Calu3 (cell line): Measurements from ENCODE around the gene TMEM201. TPM values are rescaled to one million over a fixed set of nuclear protein-coding genes. Genes with fewer than 3 reads are reported as not detected.

Experiments
- BruUV-seq: library from RNA; stranded (reverse); fragments of 400-500 nt; replicated peaks from 2 replicates; lab custom pipeline; 2021; lab: Mats Ljungman, UMichigan
- CTCF ChIA-PET: fragments of 300-600 bp; sonication (Branson Sonifier 250); formaldehyde crosslinking; loops from one replicate; lab custom pipeline; 2022; ENCODE audit warnings: antibody characterized with exemption; lab: Charles Lee
- DNase-seq: peaks from one replicate; pipeline ENCODE4 v3.0.0; 2022
- H3K27ac Mint-ChIP-seq: one replicate; pipeline ENCODE4 v1.8.0; 2022; ENCODE audit warnings: mixed read lengths; ENCODE audit not compliant: unreplicated experiment
- H3K27me3 Mint-ChIP-seq: one replicate; pipeline ENCODE4 v1.8.0; 2022; ENCODE audit warnings: mixed read lengths; ENCODE audit not compliant: unreplicated experiment
- H3K36me3 Mint-ChIP-seq: one replicate; pipeline ENCODE4 v1.8.0; 2022; ENCODE audit warnings: mild to moderate bottlenecking, moderate library complexity, mixed read lengths; ENCODE audit not compliant: insufficient read depth, unreplicated experiment
- H3K4me1 Mint-ChIP-seq: one replicate; pipeline ENCODE4 v1.8.0; 2022; ENCODE audit warnings: mild to moderate bottlenecking, low read depth, mixed read lengths; ENCODE audit not compliant: unreplicated experiment
- H3K4me3 Mint-ChIP-seq: one replicate; pipeline ENCODE4 v1.8.0; 2022; ENCODE audit warnings: mild to moderate bottlenecking, low read depth, moderate library complexity, mixed read lengths; ENCODE audit not compliant: unreplicated experiment
- H3K9me3 Mint-ChIP-seq: one replicate; pipeline ENCODE4 v1.8.0; 2022; ENCODE audit warnings: low read depth, mixed read lengths; ENCODE audit not compliant: unreplicated experiment
- CTCF ChIP-seq: fragments of 200-600 bp; IDR thresholded peaks from one replicate; pipeline ENCODE4 v1.8.0; 2022; ENCODE audit warnings: antibody characterized with exemption; ENCODE audit not compliant: unreplicated experiment
- intact Hi-C: fragments of 100-400 bp; cut with micrococcal nuclease; formaldehyde crosslinking; loops from one replicate; pipeline ENCODE4 v1.10.0; 2022; ENCODE audit not compliant: unreplicated experiment
- total RNA-seq: library from RNA; stranded (reverse); gene quantifications from 2 replicates; pipeline ENCODE4 v1.2.3, GENCODE V29; 2022

TMEM201 gene
- total RNA-seq, 1 experiment from 2014 or later, result 18.5 TPM

GRCh38 chr1:9605946-9606455, 17.3 kb downstream of the TMEM201 start:
- CTCF ChIA-PET, result no interaction called here
- BruUV-seq, result no TSS peak

GRCh38 chr1:9606458-9606857, 17.7 kb downstream of the TMEM201 start:
- Mint-ChIP-seq H3K4me3 (no peak overlapping the region), H3K36me3 (no peaks in the 10 kb centered on the region), H3K27me3 (no peaks in the 10 kb centered on the region), H3K9me3 (no peaks in the 10 kb centered on the region), H3K4me1 (no peaks in the 10 kb centered on the region), H3K27ac (no peak overlapping the region)
- no peak for TF ChIP-seq CTCF
- CTCF ChIA-PET, result no interaction called here
- no TSS peak for BruUV-seq
- intact Hi-C loops, result no loop called here
- no peak for DNase-seq

More at GRCh38 chr1:9605946-9606455, 17.3 kb downstream of the TMEM201 start:
- H3K36me3 Mint-ChIP-seq, result peaks cover 3% of the 10 kb centered on the region
- H3K4me1 Mint-ChIP-seq, result no peaks in the 10 kb centered on the region
- H3K9me3 Mint-ChIP-seq, result no peaks in the 10 kb centered on the region
- H3K27ac Mint-ChIP-seq, result no peak overlapping the region
- TF ChIP-seq CTCF, result no peak
- no peaks in the 10 kb centered on the region for H3K27me3 Mint-ChIP-seq
- intact Hi-C loops, result no loop called here
- no peak for DNase-seq
- no peak overlapping the region for H3K4me3 Mint-ChIP-seq

- BruUV-seq, result no TSS peak
- Mint-ChIP-seq H3K27ac (no peak overlapping the region), H3K27me3 (no peaks in the 10 kb centered on the region), H3K36me3 (no peaks in the 10 kb centered on the region), H3K9me3 (no peaks in the 10 kb centered on the region), H3K4me1 (no peaks in the 10 kb centered on the region), H3K4me3 (no peak overlapping the region)
- CTCF ChIA-PET, result no interaction called here
- no peak for DNase-seq
- intact Hi-C loops, result no loop called here
- TF ChIP-seq CTCF, result no peak
Measured at GRCh38 chr1:9606948-9607347, 18.2 kb downstream of the TMEM201 start.

- Mint-ChIP-seq H3K36me3 (no peaks in the 10 kb centered on the region), H3K27me3 (no peaks in the 10 kb centered on the region), H3K27ac (no peak overlapping the region), H3K9me3 (no peaks in the 10 kb centered on the region), H3K4me3 (no peak overlapping the region), H3K4me1 (no peaks in the 10 kb centered on the region)
- intact Hi-C loops, result no loop called here
- no peak for TF ChIP-seq CTCF
- CTCF ChIA-PET, result no interaction called here
- BruUV-seq, result no TSS peak
- DNase-seq, result no peak
Measured at GRCh38 chr1:9607352-9607751, 18.6 kb downstream of the TMEM201 start.
